K562 (cell line): ENCODE results near the gene ADAMTSL3.

ENCODE experiments used
- MAFF ChIP-seq: IDR thresholded peaks from 2 replicates; pipeline ENCODE4 v1.6.1; 2012; ENCODE audit warnings: low read length, improper control_type of control experiment
- MAFG ChIP-seq: fragments of 450-650 bp; conservative IDR thresholded peaks from 2 replicates; pipeline ENCODE4 v1.6.1; 2016; ENCODE audit warnings: missing genetic modification characterization, missing compliant biosample characterization
- MEIS2 ChIP-seq: fragments of 450-650 bp; IDR thresholded peaks from 2 replicates; pipeline ENCODE4 v1.6.1; 2014; ENCODE audit warnings: mild to moderate bottlenecking; ENCODE audit not compliant: partially characterized antibody
- MXI1 ChIP-seq: IDR thresholded peaks from 2 replicates; pipeline ENCODE4 v1.6.1; 2011; ENCODE audit warnings: low read depth, mild to moderate bottlenecking, improper control_type of control experiment, low read length
- PHF8 ChIP-seq: fragments of 200-600 bp; sonication (generic); IDR thresholded peaks from 2 replicates; pipeline ENCODE4 v1.6.1; 2012; ENCODE audit warnings: mixed run types, mild to moderate bottlenecking, inconsistent platforms, low read length, moderate library complexity, borderline replicate concordance
- YY1 ChIP-seq, 3 experiments: IDR thresholded peaks; 2 replicates each; pipeline ENCODE4 v1.6.1; 2011; ENCODE audit warnings: low read length in 2 of 3, mild to moderate bottlenecking in 2 of 3, moderate library complexity in 2 of 3, borderline replicate concordance in 1 of 3, control low read depth in 1 of 3, low read depth in 1 of 3; ENCODE audit not compliant: insufficient read depth in 3 of 3, insufficient replicate concordance in 2 of 3, control insufficient read depth in 1 of 3, insufficient read length in 1 of 3; ENCODE audit errors: extremely low read depth in 1 of 3
- TF ChIP-seq, protein P1 (sequence below), 3 experiments: IDR thresholded peaks in 2 of 3; conservative IDR thresholded peaks in 1 of 3; 2 replicates each; pipeline ENCODE4 v1.5.1; 2011 to 2012; ENCODE audit warnings: low read length in 3 of 3, mild to moderate bottlenecking in 3 of 3, control low read depth in 2 of 3, improper control_type of control experiment in 1 of 3, inconsistent platforms in 1 of 3, low read depth in 1 of 3, mixed read lengths in 1 of 3, moderate library complexity in 1 of 3; ENCODE audit not compliant: insufficient read depth in 2 of 3

DNA sequence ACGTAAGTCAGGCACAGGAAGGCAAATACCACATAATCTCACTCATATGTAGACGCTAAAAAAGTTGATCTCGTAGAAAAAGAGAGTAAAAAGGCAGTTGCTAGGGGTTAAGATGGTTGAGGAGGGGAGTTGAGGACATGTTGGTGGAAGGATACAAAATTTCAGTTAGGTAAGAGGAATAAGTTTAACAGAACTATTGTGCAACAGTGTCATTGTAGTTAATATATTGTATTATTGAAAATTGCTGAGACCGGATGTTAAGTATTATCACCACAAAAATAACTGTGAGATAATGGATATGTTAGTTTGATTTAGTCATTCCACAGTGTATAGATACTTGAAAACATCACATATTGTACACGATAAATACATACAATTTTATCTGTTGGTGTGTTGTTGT is 139.1 kb downstream of the ADAMTSL3 start:
- TF ChIP-seq, protein P1, sequence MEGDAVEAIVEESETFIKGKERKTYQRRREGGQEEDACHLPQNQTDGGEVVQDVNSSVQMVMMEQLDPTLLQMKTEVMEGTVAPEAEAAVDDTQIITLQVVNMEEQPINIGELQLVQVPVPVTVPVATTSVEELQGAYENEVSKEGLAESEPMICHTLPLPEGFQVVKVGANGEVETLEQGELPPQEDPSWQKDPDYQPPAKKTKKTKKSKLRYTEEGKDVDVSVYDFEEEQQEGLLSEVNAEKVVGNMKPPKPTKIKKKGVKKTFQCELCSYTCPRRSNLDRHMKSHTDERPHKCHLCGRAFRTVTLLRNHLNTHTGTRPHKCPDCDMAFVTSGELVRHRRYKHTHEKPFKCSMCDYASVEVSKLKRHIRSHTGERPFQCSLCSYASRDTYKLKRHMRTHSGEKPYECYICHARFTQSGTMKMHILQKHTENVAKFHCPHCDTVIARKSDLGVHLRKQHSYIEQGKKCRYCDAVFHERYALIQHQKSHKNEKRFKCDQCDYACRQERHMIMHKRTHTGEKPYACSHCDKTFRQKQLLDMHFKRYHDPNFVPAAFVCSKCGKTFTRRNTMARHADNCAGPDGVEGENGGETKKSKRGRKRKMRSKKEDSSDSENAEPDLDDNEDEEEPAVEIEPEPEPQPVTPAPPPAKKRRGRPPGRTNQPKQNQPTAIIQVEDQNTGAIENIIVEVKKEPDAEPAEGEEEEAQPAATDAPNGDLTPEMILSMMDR (IDR thresholded peaks at IDR 0.05 in 2 of 3, conservative IDR thresholded peaks at IDR 0.05 in 1 of 3; ENCODE audit: insufficient read depth in 2 of 3, low read depth in 1 of 3, low read length in 3 of 3) = no peak
- no peak for TF ChIP-seq MXI1
- TF ChIP-seq MEIS2 = no peak
- TF ChIP-seq PHF8 = no peak
- no peak for TF ChIP-seq MAFG (tag)
- TF ChIP-seq YY1 (IDR thresholded peaks at IDR 0.05; ENCODE audit: borderline replicate concordance in 1 of 3, control insufficient read depth in 1 of 3, extremely low read depth in 1 of 3, insufficient read depth in 3 of 3, insufficient read length in 1 of 3, insufficient replicate concordance in 2 of 3, low read depth in 1 of 3, low read length in 2 of 3) = no peak
- TF ChIP-seq MAFF = no peak
